A549 (cell line): ENCODE measurements around the gene PNMT. TPM values are rescaled to one million over a fixed set of nuclear protein-coding genes. Genes with fewer than 3 reads are reported as not detected.

Experiments used
- ATAC-seq, 2 experiments: fragments of 200-7000 bp in 1 of 2; fragments of >200 bp in 1 of 2; cut with Nextera tagmentation in 1 of 2; cut with Tn5 transposase in 1 of 2; 3 replicates each; pipeline versions ENCODE4 v1.8.0 to v1.9.1; 2018 to 2020; ENCODE audit warnings: mild to moderate bottlenecking in 1 of 2, moderate library complexity in 1 of 2
- CTCF ChIA-PET: fragments of 300-600 bp; sonication (Branson Sonifier 250); formaldehyde crosslinking; extraction: SDS; loops from one replicate; lab custom pipeline; 2021; ENCODE audit warnings: antibody characterized with exemption, inconsistent platforms; lab: Yijun Ruan, JAX
- POLR2A ChIA-PET: fragments of 350-600 bp; formaldehyde crosslinking; extraction: SDS; loops from one replicate; lab custom pipeline; 2021; ENCODE audit warnings: antibody characterized with exemption, inconsistent platforms; lab: Yijun Ruan, JAX
- DNase-seq, 2 experiments: peaks; one replicate each; pipeline versions ENCODE4 v3.0.0 to v3.0.0-alpha.2; 2011 to 2016; ENCODE audit warnings: low read depth in 1 of 2, low spot score in 1 of 2
- FAIRE-seq: peaks from 2 replicates; lab custom pipeline; 2011; peaks lifted over from hg19 to GRCh38; lab: Jason Lieb, UNC
- H3K27ac ChIP-seq, 2 experiments: fragments of >200 bp; sonication (Bioruptor Twin); formaldehyde crosslinking; 3 replicates each; pipeline ENCODE4 v1.5.1; 2016 to 2017
- H3K4me1 ChIP-seq: fragments of >200 bp; sonication (Bioruptor Twin); formaldehyde crosslinking; 3 replicates; pipeline ENCODE4 v1.6.1; 2016
- H3K4me2 ChIP-seq: fragments of >200 bp; sonication (Bioruptor Twin); formaldehyde crosslinking; 3 replicates; pipeline ENCODE4 v1.6.1; 2016
- H3K4me3 ChIP-seq: fragments of >200 bp; sonication (Bioruptor Twin); formaldehyde crosslinking; 3 replicates; pipeline ENCODE4 v1.5.1; 2016
- H3K9me3 ChIP-seq: fragments of >200 bp; sonication (Bioruptor Twin); formaldehyde crosslinking; 3 replicates; pipeline ENCODE4 v1.6.1; 2016
- CBX8 ChIP-seq: fragments of 200-600 bp; sonication (generic); IDR thresholded peaks from 2 replicates; pipeline ENCODE4 v1.6.1; 2016
- ESRRA ChIP-seq: fragments of 150-350 bp; IDR thresholded peaks from 2 replicates; pipeline ENCODE4 v1.6.1; 2014; ENCODE audit warnings: mild to moderate bottlenecking, low read length, borderline replicate concordance
- FOXS1 ChIP-seq: fragments of 250-450 bp; sonication (Bioruptor Pico); IDR thresholded peaks from 2 replicates; pipeline ENCODE4 v1.5.0; 2020; ENCODE audit warnings: mild to moderate bottlenecking, moderate library complexity
- HDAC2 ChIP-seq: fragments of 200-600 bp; sonication (generic); IDR thresholded peaks from 2 replicates; pipeline ENCODE4 v1.6.1; 2016
- HEYL ChIP-seq: fragments of 250-450 bp; sonication (Bioruptor Pico); IDR thresholded peaks from 2 replicates; pipeline ENCODE4 v1.8.0; 2021; ENCODE audit warnings: mild to moderate bottlenecking, moderate library complexity
- HOXB13 ChIP-seq: fragments of 250-450 bp; sonication (Bioruptor Pico); IDR thresholded peaks from 2 replicates; pipeline ENCODE4 v1.5.0; 2020; ENCODE audit warnings: low read depth, mild to moderate bottlenecking, moderate library complexity
- JUN ChIP-seq, 2 experiments: fragments of >200 bp; sonication (Bioruptor Twin); formaldehyde crosslinking; IDR thresholded peaks; 2 replicates in 1 of 2; 3 replicates in 1 of 2; pipeline ENCODE4 v1.6.1; 2016 to 2017
- JUNB ChIP-seq: fragments of >200 bp; sonication (Bioruptor Twin); formaldehyde crosslinking; IDR thresholded peaks from 2 replicates; pipeline ENCODE4 v1.6.1; 2016
- KDM1A ChIP-seq: fragments of 200-600 bp; sonication (generic); IDR thresholded peaks from 2 replicates; pipeline ENCODE4 v1.6.1; 2016; ENCODE audit warnings: low read depth, mild to moderate bottlenecking
- MAZ ChIP-seq: fragments of 150-350 bp; IDR thresholded peaks from 2 replicates; pipeline ENCODE4 v1.6.1; 2014; ENCODE audit warnings: antibody characterized with exemption, low read depth, low read length, borderline replicate concordance
- MYC ChIP-seq: IDR thresholded peaks from 2 replicates; pipeline ENCODE4 v1.6.1; 2012; ENCODE audit warnings: mild to moderate bottlenecking, inconsistent platforms, low read length, improper control_type of control experiment, borderline replicate concordance
- NFE2L2 ChIP-seq: fragments of 150-350 bp; conservative IDR thresholded peaks from 2 replicates; pipeline ENCODE4 v1.6.1; 2014; ENCODE audit warnings: low read length
- NR3C1 ChIP-seq: fragments of >200 bp; sonication (Bioruptor Twin); formaldehyde crosslinking; IDR thresholded peaks from 3 replicates; pipeline ENCODE4 v1.6.1; 2017
- POLR2AphosphoS2 ChIP-seq: conservative IDR thresholded peaks from 2 replicates; pipeline ENCODE4 v1.6.1; 2012; ENCODE audit warnings: low read length, improper control_type of control experiment, inconsistent platforms
- RAD21 ChIP-seq, 2 experiments: fragments of >200 bp in 1 of 2; sonication (Bioruptor Twin) in 1 of 2; formaldehyde crosslinking in 1 of 2; IDR thresholded peaks in 1 of 2; conservative IDR thresholded peaks in 1 of 2; 2 replicates in 1 of 2; 3 replicates in 1 of 2; pipeline ENCODE4 v1.6.1; 2012 to 2018; ENCODE audit warnings: inconsistent platforms in 1 of 2
- RFX5 ChIP-seq: fragments of 450-650 bp; IDR thresholded peaks from 2 replicates; pipeline ENCODE4 v1.7.1; 2014; ENCODE audit warnings: antibody characterized with exemption, mild to moderate bottlenecking, moderate library complexity
- TP53 ChIP-seq: fragments of 250-450 bp; sonication (Bioruptor Pico); IDR thresholded peaks from 2 replicates; pipeline ENCODE4 v1.5.0; 2021; ENCODE audit warnings: mild to moderate bottlenecking, moderate library complexity
- ZFP36 ChIP-seq: fragments of 450-650 bp; IDR thresholded peaks from 2 replicates; pipeline ENCODE4 v1.6.1; 2014; ENCODE audit warnings: borderline replicate concordance; ENCODE audit not compliant: partially characterized antibody
- ZSCAN20 ChIP-seq: fragments of 250-450 bp; sonication (Bioruptor Pico); IDR thresholded peaks from 2 replicates; pipeline ENCODE4 v1.8.0; 2022; ENCODE audit warnings: mild to moderate bottlenecking, moderate library complexity
- WGBS: methylation state at CpG from one replicate; pipeline ENCODE4 v1.1.6; 2017; ENCODE audit errors: missing lambda C conversion rate; 5-methylcytosine and 5-hydroxymethylcytosine counted together
- polyA plus RNA-seq, 4 experiments: library from polyadenylated mRNA; depleted of rRNA in 3 of 4; stranded (reverse); fragments of >200 nt; fragmentation: RNase III in 1 of 4; extraction: RNeasy Plus Mini Kit Qiagen cat#74134 plus additional on column Dnase treatment in 1 of 4; gene quantifications; 2 replicates in 3 of 4; 3 replicates in 1 of 4; pipeline ENCODE4 v1.2.3, GENCODE V29; 2011 to 2017
- TF ChIP-seq, protein P1 (sequence below): fragments of >200 bp; sonication (Bioruptor Twin); formaldehyde crosslinking; IDR thresholded peaks from 3 replicates; pipeline ENCODE4 v1.5.1; 2016
- TF ChIP-seq, protein P2 (sequence below): fragments of >200 bp; sonication (Bioruptor Twin); formaldehyde crosslinking; IDR thresholded peaks from 3 replicates; pipeline ENCODE4 v1.6.1; 2016
- TF ChIP-seq, protein P3 (sequence below): fragments of 250-450 bp; sonication (Bioruptor Pico); IDR thresholded peaks from 2 replicates; pipeline ENCODE4 v1.5.0; 2020; ENCODE audit warnings: low read depth, mild to moderate bottlenecking, moderate library complexity
- TF ChIP-seq, protein P4 (sequence below): fragments of >200 bp; sonication (Bioruptor Twin); formaldehyde crosslinking; IDR thresholded peaks from 2 replicates; pipeline ENCODE4 v1.6.1; 2016
- TF ChIP-seq, protein P5 (sequence below): IDR thresholded peaks from 2 replicates; pipeline ENCODE4 v1.6.1; 2012; ENCODE audit warnings: low read depth, borderline replicate concordance

Gene PNMT
- polyA plus RNA-seq, 2 of the 4 experiments (the other 2 are of a cell fraction): not detected

DNA sequence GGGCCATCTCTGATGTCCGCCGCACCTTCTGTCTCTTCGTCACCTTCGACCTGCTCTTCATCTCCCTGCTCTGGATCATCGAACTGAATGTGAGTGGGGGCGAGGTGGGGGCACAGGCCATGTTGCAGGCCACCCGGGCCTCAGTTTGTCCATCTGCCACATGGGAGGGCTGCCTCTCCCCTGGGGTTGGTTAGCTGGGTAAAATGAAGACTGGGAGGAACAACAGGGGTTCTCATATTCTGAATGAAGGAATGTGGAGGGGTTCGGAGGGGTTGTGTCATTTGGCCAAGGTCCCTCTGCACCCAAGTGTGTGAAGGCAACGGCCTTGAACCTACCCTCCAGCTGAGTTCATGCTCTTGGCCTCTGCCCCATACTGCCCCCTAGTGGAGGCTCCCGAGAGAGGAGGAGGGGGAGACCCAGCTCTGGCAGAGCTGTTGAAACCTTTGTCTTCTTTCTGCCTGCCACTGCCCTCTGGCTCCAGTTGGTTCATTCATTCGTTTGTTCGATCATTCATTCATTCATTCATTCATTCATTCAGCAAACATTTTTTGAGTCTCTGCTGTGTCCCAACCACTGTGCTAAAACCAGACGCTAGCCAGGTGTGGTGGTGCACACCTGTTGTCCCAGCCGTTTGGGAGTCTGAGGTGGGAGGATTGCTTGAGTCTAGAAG lies 14.5 kb upstream of the PNMT start:
- FAIRE-seq: no peak
- POLR2A ChIA-PET: interaction anchor here (1.0 kb wide), 1 partner anchor 34 kb away, joined by 3 read pairs; the partner anchor contains the start of gene PGAP3
- CTCF ChIA-PET: interaction anchor here (0.7 to 48.4 kb wide), 17 partner anchors 31 to 521 kb away, joined by 3 to 1581 read pairs (median 7); partner anchors contain the start of genes ERBB2, MIEN1, NEUROD2 and PGAP3
- 49% methylated on average over 14 of the region's 14 CpGs for WGBS
- TF ChIP-seq, protein P1, sequence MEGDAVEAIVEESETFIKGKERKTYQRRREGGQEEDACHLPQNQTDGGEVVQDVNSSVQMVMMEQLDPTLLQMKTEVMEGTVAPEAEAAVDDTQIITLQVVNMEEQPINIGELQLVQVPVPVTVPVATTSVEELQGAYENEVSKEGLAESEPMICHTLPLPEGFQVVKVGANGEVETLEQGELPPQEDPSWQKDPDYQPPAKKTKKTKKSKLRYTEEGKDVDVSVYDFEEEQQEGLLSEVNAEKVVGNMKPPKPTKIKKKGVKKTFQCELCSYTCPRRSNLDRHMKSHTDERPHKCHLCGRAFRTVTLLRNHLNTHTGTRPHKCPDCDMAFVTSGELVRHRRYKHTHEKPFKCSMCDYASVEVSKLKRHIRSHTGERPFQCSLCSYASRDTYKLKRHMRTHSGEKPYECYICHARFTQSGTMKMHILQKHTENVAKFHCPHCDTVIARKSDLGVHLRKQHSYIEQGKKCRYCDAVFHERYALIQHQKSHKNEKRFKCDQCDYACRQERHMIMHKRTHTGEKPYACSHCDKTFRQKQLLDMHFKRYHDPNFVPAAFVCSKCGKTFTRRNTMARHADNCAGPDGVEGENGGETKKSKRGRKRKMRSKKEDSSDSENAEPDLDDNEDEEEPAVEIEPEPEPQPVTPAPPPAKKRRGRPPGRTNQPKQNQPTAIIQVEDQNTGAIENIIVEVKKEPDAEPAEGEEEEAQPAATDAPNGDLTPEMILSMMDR: peak; percentile 90
- TF ChIP-seq, protein P2, sequence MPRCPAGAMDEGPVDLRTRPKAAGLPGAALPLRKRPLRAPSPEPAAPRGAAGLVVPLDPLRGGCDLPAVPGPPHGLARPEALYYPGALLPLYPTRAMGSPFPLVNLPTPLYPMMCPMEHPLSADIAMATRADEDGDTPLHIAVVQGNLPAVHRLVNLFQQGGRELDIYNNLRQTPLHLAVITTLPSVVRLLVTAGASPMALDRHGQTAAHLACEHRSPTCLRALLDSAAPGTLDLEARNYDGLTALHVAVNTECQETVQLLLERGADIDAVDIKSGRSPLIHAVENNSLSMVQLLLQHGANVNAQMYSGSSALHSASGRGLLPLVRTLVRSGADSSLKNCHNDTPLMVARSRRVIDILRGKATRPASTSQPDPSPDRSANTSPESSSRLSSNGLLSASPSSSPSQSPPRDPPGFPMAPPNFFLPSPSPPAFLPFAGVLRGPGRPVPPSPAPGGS: no peak
- TF ChIP-seq POLR2AphosphoS2: no peak
- no peak for TF ChIP-seq JUN (IDR thresholded peaks at IDR 0.05)
- no peak for TF ChIP-seq MYC
- no peak for TF ChIP-seq HOXB13 (CRISPR knock-in tag)
- TF ChIP-seq FOXS1 (CRISPR knock-in tag): no peak
- 0 out of 2 replicates have a peak, but pooled peaks have one; percentile 42 for TF ChIP-seq ESRRA
- no peak for TF ChIP-seq ZFP36
- no peak for TF ChIP-seq HEYL (CRISPR knock-in tag)
- peak; percentile 28 to 41; a peak in 3 of 5 replicates for TF ChIP-seq RAD21 (conservative IDR thresholded peaks at IDR 0.05 in 1 of 2, IDR thresholded peaks at IDR 0.05 in 1 of 2)
- TF ChIP-seq MAZ: peak; percentile 72; the same call in 1 of the 2 replicates
- TF ChIP-seq, protein P3, sequence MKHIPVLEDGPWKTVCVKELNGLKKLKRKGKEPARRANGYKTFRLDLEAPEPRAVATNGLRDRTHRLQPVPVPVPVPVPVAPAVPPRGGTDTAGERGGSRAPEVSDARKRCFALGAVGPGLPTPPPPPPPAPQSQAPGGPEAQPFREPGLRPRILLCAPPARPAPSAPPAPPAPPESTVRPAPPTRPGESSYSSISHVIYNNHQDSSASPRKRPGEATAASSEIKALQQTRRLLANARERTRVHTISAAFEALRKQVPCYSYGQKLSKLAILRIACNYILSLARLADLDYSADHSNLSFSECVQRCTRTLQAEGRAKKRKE: no peak
- TF ChIP-seq CBX8: no peak
- TF ChIP-seq NFE2L2: no peak
- TF ChIP-seq TP53 (CRISPR knock-in tag): no peak
- no peak for TF ChIP-seq NR3C1
- TF ChIP-seq, protein P4, sequence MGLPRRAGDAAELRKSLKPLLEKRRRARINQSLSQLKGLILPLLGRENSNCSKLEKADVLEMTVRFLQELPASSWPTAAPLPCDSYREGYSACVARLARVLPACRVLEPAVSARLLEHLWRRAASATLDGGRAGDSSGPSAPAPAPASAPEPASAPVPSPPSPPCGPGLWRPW: no peak
- TF ChIP-seq, protein P5, sequence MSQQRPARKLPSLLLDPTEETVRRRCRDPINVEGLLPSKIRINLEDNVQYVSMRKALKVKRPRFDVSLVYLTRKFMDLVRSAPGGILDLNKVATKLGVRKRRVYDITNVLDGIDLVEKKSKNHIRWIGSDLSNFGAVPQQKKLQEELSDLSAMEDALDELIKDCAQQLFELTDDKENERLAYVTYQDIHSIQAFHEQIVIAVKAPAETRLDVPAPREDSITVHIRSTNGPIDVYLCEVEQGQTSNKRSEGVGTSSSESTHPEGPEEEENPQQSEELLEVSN: no peak
- TF ChIP-seq JUNB: no peak
- peak; percentile 47; the same call in 1 of the 2 replicates for TF ChIP-seq KDM1A
- no peak for TF ChIP-seq ZSCAN20 (CRISPR knock-in tag)
- TF ChIP-seq HDAC2: no peak
- TF ChIP-seq RFX5: no peak
- TF ChIP-seq, all 56 proteins: peak for 5
- Histone ChIP-seq H3K9me3 (no peaks in the 10 kb centered on the region), H3K4me1 (no peaks in the 10 kb centered on the region), H3K4me3 (no peak overlapping the region), H3K4me2 (no peak overlapping the region), H3K27ac (no peak overlapping the region)
- ATAC-seq (peak; percentile 65 to 86; a peak in 5 of 6 replicates), DNase-seq (peak; percentile 67 to 91)
